K562 (cell line): ENCODE data around the gene TRNT1. TPM values are rescaled to one million over a fixed set of nuclear protein-coding genes. Genes with fewer than 3 reads are reported as not detected.

Experiments used
- ARID4B ChIP-seq: sonication (generic); formaldehyde crosslinking; IDR thresholded peaks from 2 replicates; pipeline ENCODE4 v1.8.0; 2022; ENCODE audit warnings: mild to moderate bottlenecking, missing genetic modification reagents
- ATF4 ChIP-seq: fragments of 450-650 bp; formaldehyde crosslinking; IDR thresholded peaks from 2 replicates; pipeline ENCODE4 v1.4.0; 2022; ENCODE audit warnings: mild to moderate bottlenecking, moderate library complexity
- BCLAF1 ChIP-seq, 2 experiments: fragments of 450-650 bp in 1 of 2; IDR thresholded peaks; 2 replicates each; pipeline ENCODE4 v1.6.1; 2011 to 2017; ENCODE audit warnings: low read depth in 2 of 2, antibody characterized with exemption in 1 of 2, borderline replicate concordance in 1 of 2, low read length in 1 of 2, mild to moderate bottlenecking in 1 of 2, mixed read lengths in 1 of 2; ENCODE audit not compliant: control insufficient read depth in 1 of 2
- CBX1 ChIP-seq: sonication (generic); IDR thresholded peaks from 2 replicates; pipeline ENCODE4 v1.6.1; 2016; ENCODE audit warnings: antibody characterized with exemption, low read depth, mild to moderate bottlenecking
- DIDO1 ChIP-seq: fragments of 450-650 bp; IDR thresholded peaks from 2 replicates; pipeline ENCODE4 v1.6.1; 2016; ENCODE audit warnings: low read depth, missing biosample characterization, missing genetic modification characterization
- ETS1 ChIP-seq: conservative IDR thresholded peaks from 2 replicates; pipeline ENCODE4 v1.6.1; 2011; ENCODE audit warnings: low read depth, mild to moderate bottlenecking, low read length; ENCODE audit not compliant: control insufficient read depth
- ETV1 ChIP-seq: fragments of 450-650 bp; conservative IDR thresholded peaks from 2 replicates; pipeline ENCODE4 v1.6.1; 2016; ENCODE audit warnings: missing genetic modification characterization, control low read depth, low read depth, missing compliant biosample characterization
- FIP1L1 ChIP-seq: fragments of 200-400 bp; formaldehyde crosslinking; IDR thresholded peaks from 2 replicates; pipeline ENCODE4 v1.6.1; 2018; ENCODE audit warnings: mild to moderate bottlenecking, low read depth, low read length; ENCODE audit not compliant: poor library complexity, severe bottlenecking
- IRF2 ChIP-seq: sonication (generic); formaldehyde crosslinking; IDR thresholded peaks from 2 replicates; pipeline ENCODE4 v1.8.1; 2022; ENCODE audit warnings: mild to moderate bottlenecking, missing genetic modification reagents
- KLF16 ChIP-seq: IDR thresholded peaks from 2 replicates; pipeline ENCODE4 v1.6.1; 2016; ENCODE audit warnings: antibody characterized with exemption
- MBD2 ChIP-seq: sonication (generic); IDR thresholded peaks from 2 replicates; pipeline ENCODE4 v1.6.1; 2016; ENCODE audit warnings: low read depth, borderline replicate concordance
- NEUROD1 ChIP-seq: fragments of 150-350 bp; IDR thresholded peaks from 2 replicates; pipeline ENCODE4 v1.6.1; 2014; ENCODE audit warnings: borderline replicate concordance, low read length, low read depth; ENCODE audit not compliant: partially characterized antibody
- POLR2AphosphoS2 ChIP-seq: IDR thresholded peaks from 2 replicates; pipeline ENCODE4 v1.6.1; 2012; ENCODE audit warnings: low read length, improper control_type of control experiment
- POU5F1 ChIP-seq: fragments of 150-350 bp; IDR thresholded peaks from 2 replicates; pipeline ENCODE4 v1.6.1; 2014; ENCODE audit warnings: borderline replicate concordance, low read length, low read depth, mild to moderate bottlenecking; ENCODE audit not compliant: partially characterized antibody
- PURB ChIP-seq: sonication (generic); formaldehyde crosslinking; IDR thresholded peaks from 2 replicates; pipeline ENCODE4 v1.9.0; 2021; ENCODE audit warnings: low read depth, mild to moderate bottlenecking, missing genetic modification reagents
- ZBTB1 ChIP-seq: sonication (generic); formaldehyde crosslinking; IDR thresholded peaks from 2 replicates; pipeline ENCODE4 v1.8.1; 2023; ENCODE audit warnings: missing genetic modification reagents, low read depth, mild to moderate bottlenecking, borderline replicate concordance
- ZNF24 ChIP-seq: fragments of 450-650 bp; IDR thresholded peaks from 2 replicates; pipeline ENCODE4 v1.6.1; 2016
- polyA plus RNA-seq, 8 experiments: library from polyadenylated mRNA; depleted of rRNA in 4 of 8; stranded (reverse) in 5 of 8; unstranded in 3 of 8; fragments of >200 nt; fragmentation: Nextera tagmentation in 2 of 8; fragmentation: Illumina TruSeq in 1 of 8; extraction: Ambion mirVana in 2 of 8; extraction: Trizol in 1 of 8; gene quantifications; 2 replicates each; pipeline versions ENCODE4 v1.2.1 to v1.2.3, GENCODE V29; 2011 to 2014; ENCODE audit warnings: inconsistent platforms in 1 of 8, missing spikeins in 1 of 8
- total RNA-seq, 7 experiments: library from RNA; depleted of rRNA in 6 of 7; stranded (reverse); fragments of >200 nt in 6 of 7; fragmentation: Illumina TruSeq in 2 of 7; extraction: Trizol in 2 of 7; gene quantifications; 2 replicates each; pipeline versions ENCODE4 v1.2.1 to v1.2.3, GENCODE V29; 2011 to 2021; ENCODE audit warnings: low replicate concordance in 1 of 7

The TRNT1 gene
- total and polyA plus RNA-seq, 9 of the 15 experiments (the other 6 are each of a cell fraction or from before 2014, with no cell fraction given): 38.1 to 58.2 (median 47.4) TPM

GRCh38 chr3:3179407-3180094 lies 52.8 kb downstream of the TRNT1 start, which contains the start of gene CRBN (continued):
- TF ChIP-seq ARID4B (peak; percentile 73; the same call in 1 of the 2 replicates), ZNF24 (peak; percentile 64), IRF2 (no peak), MBD2 (peak; percentile 79; the same call in 1 of the 2 replicates), DIDO1 (tag) (peak; percentile 78), ETV1 (0 out of 2 replicates have a peak, but pooled peaks have one; percentile 10), ZBTB1 (CRISPR knock-in tag) (peak; percentile 7; the same call in 1 of the 2 replicates), ETS1 (peak; percentile 28), KLF16 (0 out of 2 replicates have a peak, but pooled peaks have one; percentile 50), NEUROD1 (peak; percentile 17), ATF4 (peak; percentile 36; the same call in 1 of the 2 replicates), POLR2AphosphoS2 (peak; percentile 76; the same call in 1 of the 2 replicates), FIP1L1 (peak; percentile 96), BCLAF1 (IDR thresholded peaks at IDR 0.05; ENCODE audit: borderline replicate concordance in 1 of 2, control insufficient read depth in 1 of 2, low read depth in 2 of 2, low read length in 1 of 2) (0 out of 4 replicates have a peak, but pooled peaks of 1 of the 2 experiments have one; percentile 38), PURB (CRISPR knock-in tag) (no peak), POU5F1 (peak; percentile 67), CBX1 (peak; percentile 87; the same call in 1 of the 2 replicates)
